Stimulated activated CD4-positive, alpha-beta T cell treated with anti-CD3 and anti-CD28 coated beads, TNF-alpha, amount 100 ng/mL, for 48 hours (primary cell): ENCODE data around the gene RITA1.

Source experiments
- DNase-seq, 3 donors: peaks; one replicate each; pipeline ENCODE4 v3.0.0-alpha.2; 2020; ENCODE audit warnings: low read depth in 3 of 3

The RITA1 gene

DNA sequence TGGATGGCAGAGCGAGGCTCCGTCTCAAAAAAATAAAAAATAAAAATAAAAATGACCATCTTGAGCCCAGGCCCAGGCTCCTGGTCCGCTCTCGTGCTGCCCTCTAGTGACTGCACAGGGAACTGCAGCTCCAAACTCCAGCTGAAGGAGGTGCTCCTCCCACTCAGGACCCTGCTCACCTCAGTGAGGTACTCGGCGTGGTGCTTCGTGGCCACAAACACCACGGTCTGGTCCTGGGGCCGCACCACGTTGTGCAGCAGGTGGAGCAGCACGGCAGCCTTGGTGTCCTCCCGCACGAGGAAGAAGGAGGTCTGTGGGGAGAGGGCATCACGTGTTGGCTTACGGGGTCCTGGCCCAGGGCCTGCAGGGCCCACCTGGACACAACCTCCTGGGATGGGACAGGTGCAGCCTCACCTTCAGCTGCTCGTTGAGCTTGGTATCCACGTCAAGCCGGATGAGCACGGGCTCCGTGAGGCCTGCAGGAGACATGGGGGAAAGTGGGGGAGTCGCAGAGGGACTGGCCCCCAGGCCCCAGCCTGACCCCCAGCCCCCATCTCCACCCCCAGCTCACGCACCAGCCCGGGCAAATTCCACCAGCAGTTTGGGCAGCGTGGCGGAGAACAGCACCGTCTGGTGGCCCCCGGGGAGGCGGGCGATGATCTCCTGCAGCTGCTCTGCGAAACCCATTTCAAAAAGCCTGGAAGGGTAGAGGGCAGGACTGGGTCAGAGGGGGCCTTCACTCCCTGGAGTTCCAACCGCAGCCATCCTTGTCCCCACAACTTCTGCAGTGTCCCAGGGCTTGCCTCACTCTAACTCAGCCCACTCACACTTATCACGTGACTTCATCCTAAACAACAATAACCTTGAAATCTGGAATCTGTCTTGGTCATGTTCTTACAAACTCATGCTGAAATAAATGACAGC, 10.8 kb upstream of the RITA1 start:
- DNase-seq = peak; percentile 59 to 71 (median 66)

GRCh38 chr12:113179023-113179422, 6.5 kb upstream of the RITA1 start:
- no peak for DNase-seq

DNA sequence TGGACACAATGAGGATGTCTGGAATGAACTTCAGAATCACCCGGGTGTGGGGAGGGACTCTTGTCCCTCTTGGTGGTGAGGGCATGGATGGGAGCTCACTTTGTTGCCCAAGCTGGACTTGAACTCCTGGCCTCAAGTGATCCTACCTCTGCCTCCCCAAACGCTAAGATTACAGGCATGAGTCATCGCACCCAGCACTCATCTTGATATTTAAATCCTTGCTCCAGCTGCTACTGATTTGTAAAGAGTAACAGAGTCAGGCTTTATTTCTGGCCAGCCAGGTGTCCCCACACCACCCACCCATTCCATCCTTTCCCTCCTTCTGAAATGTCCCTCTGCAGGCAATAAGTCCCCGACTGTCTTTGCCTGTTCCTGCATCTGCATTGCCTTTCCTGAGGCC, 5.2 kb upstream of the RITA1 start:
- no peak for DNase-seq

DNA sequence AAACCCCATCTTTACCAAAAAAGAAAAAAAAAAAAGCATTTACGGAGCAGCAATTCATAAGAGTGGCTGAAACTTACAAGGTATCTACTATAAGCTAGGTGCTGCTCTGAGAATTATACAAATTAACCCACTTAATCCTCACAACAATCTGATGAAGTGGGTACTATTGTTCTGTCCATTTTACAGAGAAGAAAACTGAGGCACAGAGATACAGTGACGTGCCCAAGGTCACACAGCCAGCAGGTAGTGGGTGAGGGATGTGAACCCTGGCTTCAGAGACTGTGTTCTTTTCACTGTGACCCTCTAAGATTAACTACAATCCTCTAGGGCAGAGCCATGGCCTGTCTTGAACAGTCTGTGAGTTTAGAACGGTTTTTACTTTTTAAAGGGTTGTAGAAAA, 3.5 kb upstream of the RITA1 start:
- no peak for DNase-seq

DNA sequence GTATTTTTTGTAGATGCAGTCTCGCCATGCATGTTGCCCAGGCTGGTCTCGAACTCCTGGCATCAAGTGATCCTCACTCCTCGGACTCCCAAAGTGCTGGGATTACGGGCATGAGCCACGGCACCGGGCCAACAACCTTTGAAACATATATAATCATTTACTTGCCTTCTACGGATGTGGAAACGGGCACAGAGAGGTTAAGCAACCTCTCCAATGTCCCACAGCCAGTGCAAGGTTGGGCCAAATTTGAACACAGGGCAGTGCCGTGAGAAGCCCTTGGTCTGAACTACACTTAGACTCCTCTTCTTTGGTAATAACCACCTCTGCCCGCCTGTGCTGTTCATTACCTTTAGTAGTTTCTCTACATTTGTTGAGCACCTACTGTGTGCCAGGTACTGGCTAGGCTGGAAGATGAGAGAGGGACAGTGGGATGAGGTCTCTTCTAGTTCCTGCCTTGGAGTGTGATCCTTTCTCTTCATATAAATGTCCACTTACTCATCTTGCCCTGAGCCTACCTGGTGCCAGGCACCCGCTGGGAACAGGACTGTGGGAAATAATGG, 2.4 kb upstream of the RITA1 start:
- no peak for DNase-seq

DNA sequence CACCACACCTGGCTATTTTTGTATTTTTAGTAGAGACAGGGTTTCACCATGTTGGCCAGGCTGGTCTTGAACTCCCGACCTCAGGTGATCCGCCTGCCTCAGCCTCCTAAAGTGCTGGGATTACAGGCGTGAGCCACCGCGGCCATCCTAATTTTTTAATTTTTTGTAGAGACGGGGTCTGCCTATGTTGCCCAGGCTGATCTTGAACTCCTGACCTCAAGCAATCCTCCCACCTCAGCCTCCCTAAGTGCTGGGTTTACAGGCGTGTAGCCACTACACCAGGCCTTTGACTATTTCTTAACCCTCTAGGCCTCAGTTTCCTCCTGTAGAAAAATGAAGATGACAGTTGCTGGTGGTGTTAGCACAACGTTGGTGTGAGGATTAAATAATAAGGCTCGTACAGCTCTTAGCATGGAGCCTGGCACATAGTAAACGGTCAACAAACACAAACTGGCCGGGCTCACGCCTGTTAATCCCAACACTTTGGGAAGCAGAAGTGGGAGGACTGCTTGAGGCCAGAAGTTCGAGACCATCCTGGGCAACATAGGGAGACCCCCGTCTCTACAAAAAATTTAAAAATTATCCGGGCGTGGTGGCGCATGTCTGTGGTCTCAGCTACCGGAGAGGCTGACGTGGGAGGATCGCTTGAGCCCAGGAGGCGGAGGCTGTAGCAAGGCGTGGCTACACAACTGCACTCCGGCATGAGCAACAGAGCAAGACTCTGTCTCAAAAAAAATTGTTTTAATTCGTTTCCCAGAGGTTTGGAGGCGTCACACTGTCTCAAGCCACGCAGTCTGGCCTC, 1.2 kb upstream of the RITA1 start:
- peak in 2 of 3 donors; percentile 37 to 59 for DNase-seq

DNA sequence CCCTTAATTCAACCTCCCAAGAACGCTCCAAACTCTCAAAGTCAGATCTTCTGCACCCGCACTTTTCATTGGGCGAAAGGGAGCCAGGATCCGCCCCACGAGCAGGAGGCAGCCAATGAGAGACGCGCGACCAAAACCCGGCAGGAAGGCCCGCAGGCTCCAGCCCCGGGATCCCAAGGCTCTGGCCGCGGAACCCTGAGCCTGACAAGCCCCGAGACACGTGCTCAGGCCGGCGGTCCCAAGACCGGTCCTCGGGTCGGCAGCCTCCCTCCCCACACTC, 681 bp upstream of the RITA1 start:
- DNase-seq = peak; percentile 81 to 86 (median 84)

GRCh38 chr12:113186033-113186365, 478 bp downstream of the RITA1 start:
- DNase-seq = no peak

- no peak for DNase-seq
Measured at GRCh38 chr12:113186666-113187325, 1.3 kb downstream of the RITA1 start.

DNA sequence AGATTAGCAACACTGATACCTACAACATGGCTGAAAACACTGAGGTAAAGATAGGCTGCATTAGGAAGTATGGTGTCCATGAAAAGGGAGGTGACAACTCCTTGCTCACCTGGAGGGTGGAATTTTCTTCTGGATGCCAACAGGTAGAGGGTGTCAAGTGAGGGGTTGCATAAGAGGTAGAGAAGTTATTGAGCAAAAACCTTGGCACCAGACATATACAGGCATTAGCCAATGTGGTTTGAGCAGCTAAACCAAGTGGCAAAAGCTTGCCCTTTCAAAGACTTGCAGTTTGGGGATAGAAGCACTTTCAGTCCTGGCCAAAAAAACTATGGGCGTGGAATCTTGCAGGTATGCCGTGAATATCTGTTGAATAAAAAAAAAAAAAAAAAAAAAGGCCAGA, 3.8 kb downstream of the RITA1 start:
- DNase-seq = no peak

GRCh38 chr12:113190761-113191160, 5.2 kb downstream of the RITA1 start:
- DNase-seq = no peak

DNA sequence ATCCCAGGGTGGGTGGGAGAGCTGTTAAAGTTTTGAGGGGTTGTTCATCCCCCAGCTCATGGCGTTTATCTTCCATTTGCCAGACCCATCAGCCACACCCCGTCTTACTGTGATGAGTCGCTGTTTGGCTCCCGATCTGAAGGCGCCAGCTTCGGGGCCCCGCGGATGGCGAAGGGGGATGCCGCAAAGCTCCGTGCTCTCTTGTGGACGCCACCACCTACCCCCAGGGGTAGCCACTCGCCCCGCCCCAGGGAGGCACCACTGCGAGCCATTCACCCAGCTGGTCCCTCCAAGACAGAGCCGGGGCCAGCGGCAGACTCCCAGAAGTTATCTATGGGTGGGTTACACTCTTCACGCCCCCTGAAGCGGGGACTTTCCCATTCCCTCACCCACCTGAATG, 5.7 kb downstream of the RITA1 start:
- DNase-seq = no peak

DNA sequence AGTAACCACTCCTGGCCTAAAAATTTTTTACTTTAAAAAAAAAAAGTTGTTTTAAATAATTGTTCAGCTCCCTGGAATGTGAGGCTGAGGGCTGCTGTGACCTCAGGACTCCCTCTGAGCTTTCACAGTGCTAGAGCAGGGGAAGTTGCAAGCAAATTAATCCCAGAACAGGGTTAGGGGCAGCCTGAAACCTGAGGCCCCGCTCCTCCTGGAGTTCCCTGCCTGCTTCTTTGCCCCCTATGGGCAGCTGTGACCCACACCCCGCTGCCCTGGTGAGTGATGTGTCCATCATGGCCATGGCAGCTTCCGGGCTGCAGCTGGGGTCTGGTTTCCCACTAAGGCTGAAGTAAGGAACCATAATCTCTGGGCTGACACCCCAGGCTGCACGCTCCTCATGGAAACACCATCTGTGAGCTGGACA, 9.5 kb downstream of the RITA1 start:
- DNase-seq = no peak

GRCh38 chr12:113195598-113195997, 10.1 kb downstream of the RITA1 start:
- DNase-seq = no peak

DNA sequence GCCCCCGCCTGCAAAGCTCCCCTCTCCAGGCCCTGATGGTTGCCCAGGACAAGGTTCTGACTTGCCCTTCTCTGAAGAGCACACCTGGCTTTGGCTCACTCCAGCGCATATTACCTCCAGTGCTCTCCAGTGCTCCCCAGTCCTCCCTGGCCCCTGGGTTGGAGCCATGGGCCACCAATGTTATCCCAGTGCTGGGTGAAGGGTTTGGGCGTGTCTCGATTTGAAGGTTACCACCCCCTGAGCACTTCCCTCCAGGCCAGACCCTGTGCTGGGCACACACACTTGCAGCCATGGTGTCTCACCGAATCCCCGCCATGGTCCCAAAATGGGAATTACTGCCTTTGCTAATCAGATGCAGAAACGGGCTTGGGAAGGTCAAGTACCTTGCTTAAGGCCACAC, 11.1 kb downstream of the RITA1 start:
- no peak for DNase-seq

DNA sequence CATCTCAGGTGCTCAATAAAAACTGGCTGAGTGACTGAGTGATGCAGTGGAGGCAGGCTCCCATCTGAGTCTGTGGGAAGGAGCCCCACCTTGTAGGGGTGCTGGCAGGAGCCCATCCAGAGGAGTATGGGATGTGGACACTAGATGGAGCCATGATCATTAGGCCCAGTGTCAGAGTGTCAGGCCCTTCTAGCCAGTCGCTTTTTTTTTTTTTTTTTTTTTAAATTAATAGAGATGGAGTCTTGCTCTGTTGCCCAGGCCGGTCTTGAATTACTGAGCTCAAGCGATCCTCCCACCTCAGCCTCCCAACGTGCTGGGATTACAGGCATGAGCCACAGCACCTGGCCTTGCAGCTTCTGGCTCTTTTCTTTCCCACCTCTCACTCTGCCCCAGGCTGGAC, 11.5 kb downstream of the RITA1 start:
- DNase-seq = peak in 1 of 3 donors; percentile 50

DNA sequence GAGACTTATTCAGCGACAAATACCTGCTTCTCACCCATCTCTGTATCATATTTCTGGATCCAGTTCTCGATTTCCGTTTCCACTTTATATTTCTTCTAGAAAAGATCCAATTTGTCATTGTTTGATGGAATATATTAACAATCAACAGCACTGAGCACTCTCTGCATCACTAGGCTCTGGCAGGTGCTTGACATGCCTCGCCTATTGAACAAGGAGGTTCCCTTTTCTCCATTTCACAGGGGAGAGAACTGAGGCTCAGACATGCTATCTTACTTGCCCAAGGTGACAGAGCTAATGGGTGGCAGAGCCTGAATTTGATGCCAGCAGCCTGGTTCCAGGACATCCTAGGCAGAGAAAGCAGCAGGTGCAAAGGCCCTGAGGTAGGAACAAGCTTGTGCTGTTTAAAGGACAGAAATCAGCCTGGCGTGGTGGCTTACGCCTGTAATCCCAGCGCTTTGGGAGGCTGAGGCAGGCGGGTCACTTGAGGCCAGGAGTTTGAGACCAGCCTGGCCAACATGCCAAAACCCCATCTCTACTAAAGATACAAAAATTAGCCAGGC, 12.1 kb downstream of the RITA1 start:
- DNase-seq = no peak

DNA sequence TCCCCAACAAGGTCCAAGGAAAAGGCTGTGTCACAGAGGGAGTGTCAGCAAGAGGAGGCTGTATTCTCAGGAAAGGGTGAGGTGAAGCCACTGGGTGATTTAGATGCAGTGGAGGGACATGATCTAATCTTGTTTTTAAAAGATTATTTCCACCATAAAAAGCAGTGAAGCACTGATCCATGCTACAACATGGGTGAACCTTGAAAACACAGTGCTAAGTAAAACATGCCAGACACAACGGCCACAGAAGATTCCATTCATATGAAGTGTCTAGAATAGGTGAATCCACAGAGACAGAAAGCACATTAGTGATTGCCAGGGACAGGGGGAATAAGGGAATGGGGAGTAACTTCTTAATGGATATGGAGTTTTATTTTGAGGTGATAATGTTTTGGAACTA, 12.8 kb downstream of the RITA1 start:
- DNase-seq = no peak

- DNase-seq = no peak
Measured at GRCh38 chr12:113200021-113200797, 14.7 kb downstream of the RITA1 start.

- DNase-seq = no peak
Measured at GRCh38 chr12:113201187-113202177, 16.0 kb downstream of the RITA1 start.
